ENCODE data around the gene FAM114A2. TPM values are rescaled to one million over a fixed set of nuclear protein-coding genes. Genes with fewer than 3 reads are reported as not detected.

FAM114A2 gene
- 10 to 100 TPM; 22.6 to 36.5 (median 28.0) TPM for total RNA-seq
- 10 to 100 TPM; 11.2 to 23.2 (median 11.4) TPM for polyA plus RNA-seq
- long read RNA-seq, donor 1, full-length matches to known transcripts, result 17 of 24 reads
- long read RNA-seq, donor 1, partial matches to known transcripts, result 3 of 24 reads
- long read RNA-seq, donor 1, other reads (novel, unspliced or antisense), result 4 of 24 reads
- long read RNA-seq, donor 2, full-length matches to known transcripts, result 29 of 36 reads
- long read RNA-seq, donor 2, partial matches to known transcripts, result 0 of 36 reads
- long read RNA-seq, donor 2, other reads (novel, unspliced or antisense), result 7 of 36 reads

DNA sequence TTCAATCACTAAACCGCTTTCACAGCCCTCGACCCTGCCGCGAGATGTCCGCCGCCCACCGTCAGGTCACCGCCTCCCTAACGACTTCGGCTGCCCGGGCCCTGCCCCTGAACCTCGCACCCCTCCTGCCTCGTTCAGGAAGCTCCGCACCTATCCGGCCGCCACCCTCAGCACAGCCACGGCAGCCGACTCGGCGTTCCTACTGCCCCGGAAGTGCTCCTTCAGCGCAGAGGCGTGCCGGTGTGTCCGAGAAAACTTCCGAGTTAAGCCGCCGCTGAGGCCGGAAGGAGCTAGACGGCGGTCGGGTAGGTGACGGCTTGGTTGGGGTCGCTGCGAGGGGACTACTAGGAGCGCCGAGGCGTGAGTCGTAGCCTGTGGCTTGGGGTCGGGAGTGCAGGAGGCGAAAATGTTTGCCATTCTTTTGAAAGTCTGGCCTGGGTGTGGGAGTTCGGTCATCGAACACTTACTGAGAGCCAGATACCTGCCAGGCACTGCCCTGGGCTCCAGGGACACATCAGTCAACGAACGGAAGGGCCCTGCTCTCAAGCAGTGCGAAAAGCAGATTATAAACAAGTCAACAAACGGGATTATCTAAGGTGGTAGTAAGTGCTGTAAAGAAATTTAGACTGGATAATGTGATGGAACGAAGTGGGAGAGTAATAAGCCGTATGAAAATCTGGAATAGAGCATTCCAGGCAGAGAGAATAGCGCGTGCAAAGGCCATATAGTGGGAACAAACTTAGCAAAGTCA is at the start of gene FAM114A2, which contains the start of gene MFAP3:
FAM114A2 (minus strand) TSS at position 204 of the 751 bp plus-strand sequence. CDS start 3,957 bp downstream, outside the sequence.
MFAP3 (plus strand) TSS at position 261 of the 751 bp plus-strand sequence. CDS start 10,756 bp downstream, outside the sequence.
- no peaks in the 10 kb centered on the region for H3K27me3 ChIP-seq (ENCODE audit: insufficient read depth in 3 of 3, low read length in 2 of 3)
- peak within 1 kb of the TSS; percentile 89 for H3K27ac ChIP-seq
- H3K4me1 ChIP-seq, result peaks cover 37% of the 10 kb centered on the region
- WGBS, 3 donors, result 1% methylated on average over 51 of the region's 51 CpGs
- DNase-seq, result peak; percentile 89 to 94
- no peaks in the 10 kb centered on the region for H3K9me3 ChIP-seq
- ATAC-seq, result peak; percentile 98 to 100 (median 99)
- TF ChIP-seq, protein P1, sequence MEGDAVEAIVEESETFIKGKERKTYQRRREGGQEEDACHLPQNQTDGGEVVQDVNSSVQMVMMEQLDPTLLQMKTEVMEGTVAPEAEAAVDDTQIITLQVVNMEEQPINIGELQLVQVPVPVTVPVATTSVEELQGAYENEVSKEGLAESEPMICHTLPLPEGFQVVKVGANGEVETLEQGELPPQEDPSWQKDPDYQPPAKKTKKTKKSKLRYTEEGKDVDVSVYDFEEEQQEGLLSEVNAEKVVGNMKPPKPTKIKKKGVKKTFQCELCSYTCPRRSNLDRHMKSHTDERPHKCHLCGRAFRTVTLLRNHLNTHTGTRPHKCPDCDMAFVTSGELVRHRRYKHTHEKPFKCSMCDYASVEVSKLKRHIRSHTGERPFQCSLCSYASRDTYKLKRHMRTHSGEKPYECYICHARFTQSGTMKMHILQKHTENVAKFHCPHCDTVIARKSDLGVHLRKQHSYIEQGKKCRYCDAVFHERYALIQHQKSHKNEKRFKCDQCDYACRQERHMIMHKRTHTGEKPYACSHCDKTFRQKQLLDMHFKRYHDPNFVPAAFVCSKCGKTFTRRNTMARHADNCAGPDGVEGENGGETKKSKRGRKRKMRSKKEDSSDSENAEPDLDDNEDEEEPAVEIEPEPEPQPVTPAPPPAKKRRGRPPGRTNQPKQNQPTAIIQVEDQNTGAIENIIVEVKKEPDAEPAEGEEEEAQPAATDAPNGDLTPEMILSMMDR (IDR thresholded peaks at IDR 0.05), result no peak
- peak within 1 kb of the TSS; percentile 91 for H3K4me3 ChIP-seq
- intact Hi-C loops (cut with DNase I), result no loop called here
- peaks cover 0 to 8% of the 10 kb centered on the region in 2 donors for H3K36me3 ChIP-seq (ENCODE audit: insufficient read depth in 1 of 2, low read depth in 1 of 2)

DNA sequence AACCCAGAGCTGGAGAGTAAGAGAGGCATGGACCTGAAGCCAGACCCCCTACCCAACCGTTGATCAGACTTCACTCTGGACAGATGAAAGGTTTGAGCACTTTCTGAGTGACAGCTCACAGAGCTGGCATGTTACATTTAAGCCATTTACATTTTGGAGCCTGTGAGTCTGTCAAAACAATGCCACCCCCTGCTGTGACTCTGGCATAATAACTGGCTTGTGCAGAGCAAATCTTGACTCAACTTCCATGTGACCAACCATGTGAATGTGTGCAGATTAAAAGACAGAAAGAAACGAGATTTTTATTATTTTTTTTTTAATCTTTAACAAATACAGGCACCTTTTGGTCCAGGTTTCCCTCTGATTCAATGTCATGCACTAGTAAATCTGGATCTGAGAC is 48.5 kb upstream of the FAM114A2 start:
- WGBS, 3 donors, result 26 to 38% (median 35%) methylated on average over 2 of the region's 2 CpGs
- no peak for ATAC-seq
- intact Hi-C loops (cut with DNase I), result no loop called here
- no peak for DNase-seq
- Histone ChIP-seq H3K27ac (no peak overlapping the region), H3K9me3 (no peaks in the 10 kb centered on the region), H3K27me3 (ENCODE audit: insufficient read depth in 3 of 3, low read length in 2 of 3) (no peaks in the 10 kb centered on the region), H3K4me3 (no peak overlapping the region), H3K36me3 (ENCODE audit: insufficient read depth in 1 of 2, low read depth in 1 of 2) (no peaks in the 10 kb centered on the region), H3K4me1 (peaks cover 8% of the 10 kb centered on the region)
- TF ChIP-seq, protein P1 (IDR thresholded peaks at IDR 0.05), result no peak

DNA sequence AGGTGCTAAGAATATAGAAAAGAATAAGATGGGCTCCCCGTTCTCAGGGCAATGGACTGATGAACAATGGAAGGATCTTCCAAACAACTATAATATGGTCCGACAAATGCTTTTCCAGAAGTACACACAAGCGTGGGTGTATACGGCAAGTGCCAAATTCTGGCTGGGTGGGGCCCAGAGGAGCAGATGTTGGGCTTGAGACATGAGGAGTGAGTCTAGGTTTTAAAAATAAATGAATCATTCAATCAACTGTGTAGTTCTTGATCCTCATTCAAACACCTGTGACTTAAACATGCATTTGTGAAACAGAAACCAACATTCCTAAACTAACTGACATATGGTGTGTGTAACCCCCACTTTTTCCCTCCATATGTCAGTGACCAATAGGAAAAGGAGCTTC is 47.9 kb upstream of the FAM114A2 start:
- TF ChIP-seq, protein P1 (IDR thresholded peaks at IDR 0.05), result no peak
- Histone ChIP-seq H3K9me3 (no peaks in the 10 kb centered on the region), H3K4me3 (no peak overlapping the region), H3K27me3 (ENCODE audit: insufficient read depth in 3 of 3, low read length in 2 of 3) (no peaks in the 10 kb centered on the region), H3K4me1 (peaks cover 2% of the 10 kb centered on the region), H3K36me3 (ENCODE audit: insufficient read depth in 1 of 2, low read depth in 1 of 2) (no peaks in the 10 kb centered on the region), H3K27ac (no peak overlapping the region)
- 23 to 40% (median 24%) methylated on average over 4 of the region's 4 CpGs for WGBS, 3 donors
- no peak for ATAC-seq
- DNase-seq, result peak in 1 of 2 donors; percentile 28
- intact Hi-C loops (cut with DNase I), result no loop called here

DNA sequence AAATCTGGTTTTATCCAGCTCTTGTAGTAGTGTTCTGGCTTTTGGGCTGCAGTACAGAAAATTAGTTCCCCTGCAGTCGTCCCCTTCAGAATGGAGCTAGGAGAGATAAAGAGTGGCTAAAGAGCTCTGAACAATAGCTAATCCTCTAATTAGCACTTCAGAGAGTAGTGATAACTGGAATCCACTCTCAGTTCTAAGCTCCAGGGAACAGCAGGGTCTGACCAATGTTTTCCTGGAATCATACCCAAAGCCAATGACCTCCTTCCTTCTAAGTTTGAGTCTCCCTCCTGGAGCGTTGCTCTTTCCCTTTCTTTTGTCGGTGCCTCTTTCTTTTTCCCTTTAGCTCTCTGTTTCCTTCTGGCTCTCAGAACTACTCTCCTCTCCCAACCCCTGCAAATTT is 47.4 kb upstream of the FAM114A2 start:
- DNase-seq (no peak), ATAC-seq (no peak)
- WGBS, 3 donors, result 24 to 43% (median 37%) methylated on average over 3 of the region's 3 CpGs
- no peaks in the 10 kb centered on the region for H3K4me1 ChIP-seq
- H3K27ac ChIP-seq, result no peak overlapping the region
- TF ChIP-seq, protein P1 (IDR thresholded peaks at IDR 0.05), result no peak
- H3K9me3 ChIP-seq, result no peaks in the 10 kb centered on the region
- H3K4me3 ChIP-seq, result no peak overlapping the region
- intact Hi-C loops (cut with DNase I), result no loop called here
- H3K36me3 ChIP-seq (ENCODE audit: insufficient read depth in 1 of 2, low read depth in 1 of 2), result no peaks in the 10 kb centered on the region
- H3K27me3 ChIP-seq (ENCODE audit: insufficient read depth in 3 of 3, low read length in 2 of 3), result no peaks in the 10 kb centered on the region

All from psoas muscle (tissue), 8 donors.